ENCODE data around the gene RTN4RL1. TPM values are rescaled to one million over a fixed set of nuclear protein-coding genes. Genes with fewer than 3 reads are reported as not detected.

The RTN4RL1 gene
- total RNA-seq, 1 experiment from 2014 or later: 0.22 TPM

- H2BK120ac ChIP-seq (ENCODE audit: low read depth, low read length, poor library complexity, severe bottlenecking): no peak overlapping the region
- H2BK20ac ChIP-seq (ENCODE audit: low read depth, low read length, poor library complexity, severe bottlenecking): no peak overlapping the region
- Mint-ChIP-seq H3K27ac (no peak overlapping the region; a peak in 1 of 7 replicates), H3K9me3 (no peaks in the 10 kb centered on the region; a peak in 2 of 5 replicates), H3K36me3 (ENCODE audit: insufficient read depth in 1 of 3, low read depth in 3 of 3) (no peaks in the 10 kb centered on the region), H3K27me3 (ENCODE audit: low read depth) (peaks cover 28% of the 10 kb centered on the region), H3K4me1 (peaks cover 0 to 12% of the 10 kb centered on the region in 2 experiments; a peak in 2 of 4 replicates), H3K4me3 (no peak overlapping the region; a peak in 1 of 5 replicates)
- no peak overlapping the region for H2BK12ac ChIP-seq (ENCODE audit: insufficient read length, low read depth, low read length)
- no peak overlapping the region for H4K5ac ChIP-seq (ENCODE audit: insufficient read length, low read depth, low read length)
- no peak overlapping the region for H2AFZ ChIP-seq (ENCODE audit: low read length)
- no peak overlapping the region for H4K91ac ChIP-seq (ENCODE audit: insufficient read length, low read depth, low read length)
- H3K27me3 ChIP-seq (ENCODE audit: insufficient read depth, low read length): no peaks in the 10 kb centered on the region
- no CpG with 5 or more reads among the region's 20 CpGs for whole genome bisulfite sequencing (ENCODE audit: extremely low coverage, insufficient read length, low lambda C conversion rate)
- H3K9me3 ChIP-seq (ENCODE audit: control insufficient read depth, low read depth, low read length): no peaks in the 10 kb centered on the region
- no peak overlapping the region for H4K8ac ChIP-seq (replicated peaks; ENCODE audit: insufficient read length, low read depth, low read length)
- H3K27ac ChIP-seq (ENCODE audit: insufficient read length, low read depth, low read length): no peak overlapping the region
- H3K4ac ChIP-seq (ENCODE audit: low read depth, low read length): no peak overlapping the region
- H3K56ac ChIP-seq (ENCODE audit: insufficient read length, low read depth, low read length): no peak overlapping the region
- TF ChIP-seq CTCF (conservative IDR thresholded peaks at IDR 0.05): no peak
- no peaks in the 10 kb centered on the region for H3K4me1 ChIP-seq (ENCODE audit: insufficient read depth, low read length)
- H2AK5ac ChIP-seq (ENCODE audit: insufficient read length, low read length): no peak overlapping the region
- H3K23me2 ChIP-seq (ENCODE audit: insufficient read length, low read depth, low read length, poor library complexity, severe bottlenecking): peaks cover 3% of the 10 kb centered on the region
- no peak overlapping the region for H3K14ac ChIP-seq (ENCODE audit: insufficient read depth, low read length)
- H3K79me1 ChIP-seq (ENCODE audit: insufficient read depth, low read depth, low read length, poor library complexity, severe bottlenecking): no peaks in the 10 kb centered on the region
- no peak overlapping the region for H3T11ph ChIP-seq (ENCODE audit: low read length)
- no peaks in the 10 kb centered on the region for H3K79me2 ChIP-seq (ENCODE audit: insufficient read depth, low read length)
- H2BK5ac ChIP-seq (ENCODE audit: insufficient read length, low read length): no peak overlapping the region
- H3K18ac ChIP-seq (ENCODE audit: insufficient read length, low read depth, low read length): no peak overlapping the region
- H3K4me2 ChIP-seq (ENCODE audit: insufficient read depth, insufficient read length, low read length): no peak overlapping the region
- no peak overlapping the region for H3K9ac ChIP-seq (ENCODE audit: extremely low read depth, insufficient read length, low read length)
- H2BK15ac ChIP-seq (ENCODE audit: low read depth, low read length): no peak overlapping the region
- no peak for DNase-seq
- H3K23ac ChIP-seq (ENCODE audit: insufficient read length, low read depth, low read length): no peak overlapping the region
- no peaks in the 10 kb centered on the region for H4K20me1 ChIP-seq (ENCODE audit: control insufficient read depth, insufficient read depth, insufficient read length)
Observed at GRCh38 chr17:1946021-1946932, 78.9 kb downstream of the RTN4RL1 start.

Data from H9 (cell line).